GM15510 (cell line): ENCODE data around the gene NAA40.

ENCODE experiments used
- POLR2A ChIP-seq: IDR thresholded peaks from 3 replicates; pipeline ENCODE4 v1.6.1; 2011; ENCODE audit warnings: borderline replicate concordance; ENCODE audit not compliant: insufficient read length; ENCODE audit errors: extremely low read depth

Gene NAA40

DNA sequence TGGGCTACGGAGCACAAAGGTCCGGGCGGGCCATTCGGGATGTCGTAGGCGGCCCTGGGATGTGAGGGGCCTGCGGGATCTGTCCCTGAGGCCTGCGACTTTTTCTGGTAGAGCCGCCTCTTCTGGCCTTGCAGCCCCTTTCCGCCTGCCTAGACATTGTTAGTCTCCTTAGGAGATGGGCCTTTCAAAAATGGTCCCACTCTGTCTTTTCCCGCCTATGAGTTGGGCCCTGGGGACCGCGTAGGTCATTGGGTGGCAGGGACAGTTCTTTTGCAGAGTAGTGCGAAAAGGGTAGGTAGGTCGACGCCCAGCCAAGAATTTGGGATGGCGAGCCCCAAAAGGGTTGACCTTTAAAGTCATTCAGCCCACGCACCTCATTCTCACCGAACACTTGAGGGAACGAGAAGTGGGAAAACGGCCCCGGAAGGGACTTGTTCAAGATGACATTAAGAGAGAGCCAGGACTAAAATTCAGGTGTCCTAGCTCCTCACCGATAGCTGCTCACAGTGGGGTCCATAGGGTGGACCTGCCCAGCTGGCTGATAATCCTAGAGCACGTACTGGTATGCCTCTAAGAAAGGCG, 48.2 kb downstream of the NAA40 start:
- TF ChIP-seq POLR2A: no peak

DNA sequence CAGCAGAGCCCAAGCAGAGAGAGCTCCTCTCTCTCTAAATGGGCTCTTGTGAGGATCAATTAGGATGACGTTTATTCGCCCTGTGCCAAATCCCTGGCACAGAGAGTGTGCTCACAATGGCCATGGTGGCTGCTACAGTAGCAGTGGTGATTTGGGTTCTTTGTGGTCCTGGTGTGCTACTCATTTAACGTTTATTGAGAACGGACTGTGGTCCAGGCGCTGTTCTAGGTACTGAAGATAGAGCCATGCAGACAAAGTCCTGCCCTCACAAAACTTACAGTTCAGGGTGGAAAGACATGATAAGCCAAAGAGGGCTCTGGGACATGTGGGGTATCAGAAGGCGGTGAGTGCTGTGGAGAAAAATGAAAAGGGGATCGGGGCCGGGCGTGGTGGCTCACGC, 52.8 kb downstream of the NAA40 start:
- TF ChIP-seq POLR2A: no peak

DNA sequence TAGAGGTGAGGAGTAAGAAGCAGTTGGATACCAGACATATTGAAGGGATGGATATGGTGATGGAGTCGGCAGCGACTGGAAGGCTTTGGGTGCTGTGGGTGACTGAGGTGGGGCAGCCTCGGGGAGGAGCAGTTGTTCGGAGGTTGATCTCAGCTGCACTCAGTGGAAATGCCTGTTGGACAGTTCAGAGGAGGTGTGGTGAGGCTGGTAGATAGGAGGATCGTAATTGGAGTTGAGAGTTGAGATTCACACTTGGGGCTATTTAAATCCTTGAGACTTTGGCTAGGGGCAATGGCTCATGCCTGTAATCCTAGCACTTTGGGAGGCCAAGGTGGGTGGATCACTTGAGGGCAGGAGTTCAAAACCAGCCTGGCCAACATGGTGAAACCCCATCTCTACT, 54.3 kb downstream of the NAA40 start:
- TF ChIP-seq POLR2A: no peak

DNA sequence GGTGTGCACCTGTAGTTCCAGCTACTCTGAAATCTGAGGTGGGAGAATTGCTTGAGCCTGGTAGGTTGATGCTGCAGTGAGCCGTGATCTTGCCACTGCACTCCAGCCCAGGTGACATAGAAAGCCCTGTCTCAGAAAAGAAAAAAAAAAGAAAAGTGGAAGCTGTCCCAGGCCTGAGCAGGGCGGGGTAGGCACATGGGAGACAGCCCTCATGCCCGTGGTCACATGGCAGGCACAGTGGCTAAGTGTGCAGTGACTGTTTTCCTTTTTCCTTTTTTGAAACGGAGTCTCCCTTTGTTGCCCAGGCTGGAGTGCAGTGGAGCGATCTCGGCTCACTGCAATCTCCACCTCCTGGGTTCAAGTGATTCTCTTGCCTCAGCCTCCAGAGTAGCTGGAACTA, 55.2 kb downstream of the NAA40 start:
- TF ChIP-seq POLR2A: no peak

DNA sequence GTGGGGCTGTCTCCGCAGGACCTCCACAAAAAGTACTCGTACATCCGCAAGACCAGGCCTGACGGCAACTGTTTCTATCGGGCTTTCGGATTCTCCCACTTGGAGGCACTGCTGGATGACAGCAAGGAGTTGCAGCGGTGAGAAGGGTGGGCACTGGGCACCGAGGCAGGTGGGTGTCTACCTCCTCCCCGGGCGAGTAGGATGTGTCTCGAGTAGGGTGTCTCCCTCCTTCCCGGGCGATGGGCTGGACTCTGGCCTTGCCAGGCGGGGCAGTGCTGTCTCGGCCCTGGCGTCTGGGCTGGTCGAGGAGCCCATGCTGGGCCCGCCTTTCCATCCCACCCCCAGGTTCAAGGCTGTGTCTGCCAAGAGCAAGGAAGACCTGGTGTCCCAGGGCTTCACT, 57.7 kb downstream of the NAA40 start:
- TF ChIP-seq POLR2A: no peak

DNA sequence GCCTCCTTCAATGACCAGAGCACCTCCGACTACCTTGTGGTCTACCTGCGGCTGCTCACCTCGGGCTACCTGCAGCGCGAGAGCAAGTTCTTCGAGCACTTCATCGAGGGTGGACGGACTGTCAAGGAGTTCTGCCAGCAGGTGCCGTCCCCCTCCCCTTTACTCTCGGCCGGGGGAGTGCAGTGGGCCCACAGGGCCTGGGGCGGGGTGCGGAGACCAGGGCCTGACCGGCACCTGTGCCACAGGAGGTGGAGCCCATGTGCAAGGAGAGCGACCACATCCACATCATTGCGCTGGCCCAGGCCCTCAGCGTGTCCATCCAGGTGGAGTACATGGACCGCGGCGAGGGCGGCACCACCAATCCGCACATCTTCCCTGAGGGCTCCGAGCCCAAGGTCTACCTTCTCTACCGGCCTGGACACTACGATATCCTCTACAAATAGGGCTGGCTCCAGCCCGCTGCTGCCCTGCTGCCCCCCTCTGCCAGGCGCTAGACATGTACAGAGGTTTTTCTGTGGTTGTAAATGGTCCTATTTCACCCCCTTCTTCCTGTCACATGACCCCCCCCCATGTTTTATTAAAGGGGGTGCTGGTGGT, 58.4 kb downstream of the NAA40 start:
- no peak for TF ChIP-seq POLR2A

DNA sequence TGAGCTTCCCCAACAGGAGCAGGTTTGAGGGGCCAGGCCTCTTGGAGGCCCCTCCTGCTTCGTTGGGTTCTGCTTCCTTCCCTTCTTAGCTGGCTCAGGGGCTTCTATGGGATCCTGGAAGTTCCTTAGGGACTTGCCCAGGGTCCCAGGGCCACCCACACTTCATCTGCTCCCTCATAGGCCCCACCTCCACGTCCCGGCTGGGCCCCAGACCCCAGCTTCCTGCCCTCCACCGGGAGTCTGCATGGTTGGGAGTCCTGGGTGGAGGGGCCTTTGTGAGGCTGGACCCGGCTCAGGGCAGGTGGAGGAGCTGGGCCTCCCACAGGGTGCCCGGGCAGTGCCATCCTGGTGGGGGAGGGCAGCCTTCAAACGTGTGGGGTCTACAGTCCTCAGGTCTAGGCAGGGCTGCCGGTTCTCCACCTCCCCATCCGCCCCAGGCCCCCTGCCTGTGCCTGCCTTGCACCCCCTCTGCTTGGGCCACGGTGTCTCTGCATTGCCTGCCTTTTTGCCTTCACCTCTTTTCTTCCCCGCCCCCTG, 59.1 kb downstream of the NAA40 start:
- TF ChIP-seq POLR2A: no peak

DNA sequence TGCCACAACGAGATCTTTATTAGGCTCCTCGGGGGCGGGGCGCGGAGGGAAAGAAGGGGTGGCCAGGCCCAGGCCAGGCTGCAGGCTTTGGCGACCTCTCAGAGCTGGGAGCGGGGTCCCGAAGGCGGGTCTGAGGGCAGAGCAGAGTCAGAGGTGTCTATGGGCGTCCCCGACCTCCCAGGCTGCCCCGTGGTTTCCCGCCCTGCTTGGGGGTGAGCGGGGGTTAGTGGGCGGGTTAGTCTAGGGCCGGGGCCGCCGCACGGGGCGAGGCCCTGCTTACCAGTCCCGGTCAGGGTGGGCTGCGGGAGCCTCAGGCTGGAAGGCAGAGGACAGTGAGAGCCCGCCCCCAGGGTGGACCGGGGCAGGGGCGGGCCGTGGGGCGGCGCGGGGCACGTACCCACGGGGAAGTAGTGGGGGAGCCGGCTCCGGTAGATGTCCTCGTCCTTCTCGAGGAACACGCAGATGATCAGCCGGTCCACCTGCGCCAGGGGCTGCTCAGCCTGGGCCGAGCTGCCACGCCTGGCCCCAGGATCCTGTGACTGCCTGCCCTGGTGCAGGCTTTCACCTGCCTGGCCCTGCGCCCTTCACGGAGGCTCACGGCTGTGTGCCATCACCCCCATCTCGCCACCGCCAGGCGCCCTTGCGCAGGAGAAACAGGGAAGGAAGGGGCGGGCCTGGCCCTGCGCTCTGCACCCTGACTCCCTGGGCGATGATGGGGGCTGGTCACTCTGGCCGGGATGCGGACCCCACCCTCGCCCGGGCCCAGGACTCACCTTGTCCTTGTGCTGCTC, 60.0 kb downstream of the NAA40 start:
- no peak for TF ChIP-seq POLR2A

DNA sequence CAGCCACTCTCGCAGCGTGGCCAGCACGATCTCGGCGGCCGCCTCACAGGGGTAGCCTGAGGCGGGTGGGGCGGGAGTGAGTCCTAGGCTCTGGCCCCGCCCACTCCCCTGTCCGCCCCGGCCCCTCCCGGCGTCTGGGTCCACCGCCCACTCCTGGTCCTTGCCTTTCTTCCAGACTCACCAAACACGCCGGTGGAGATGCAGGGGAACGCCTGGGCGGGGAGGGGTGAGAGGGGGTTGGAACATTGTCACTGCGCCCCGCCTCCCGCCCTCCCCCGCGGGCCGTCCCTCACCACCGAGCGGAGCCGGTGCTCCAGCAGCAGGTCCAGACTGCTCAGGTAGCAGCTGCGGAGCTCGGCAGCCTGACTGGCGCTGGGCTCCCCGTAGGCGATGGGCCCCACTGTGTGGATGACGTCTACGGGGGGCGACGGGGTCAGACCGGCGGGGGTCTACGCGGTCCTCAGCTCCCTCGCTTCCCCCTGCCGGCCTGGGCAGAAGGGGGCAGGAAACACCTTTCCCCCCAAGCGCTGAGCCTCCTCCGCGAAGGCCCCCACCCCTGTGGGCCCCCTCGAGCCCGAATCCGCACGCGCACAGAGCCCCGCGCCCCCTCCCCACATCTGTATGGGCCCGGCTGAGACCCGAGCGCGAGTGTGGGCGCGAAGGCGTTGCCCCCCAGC, 60.7 kb downstream of the NAA40 start:
- TF ChIP-seq POLR2A: no peak

DNA sequence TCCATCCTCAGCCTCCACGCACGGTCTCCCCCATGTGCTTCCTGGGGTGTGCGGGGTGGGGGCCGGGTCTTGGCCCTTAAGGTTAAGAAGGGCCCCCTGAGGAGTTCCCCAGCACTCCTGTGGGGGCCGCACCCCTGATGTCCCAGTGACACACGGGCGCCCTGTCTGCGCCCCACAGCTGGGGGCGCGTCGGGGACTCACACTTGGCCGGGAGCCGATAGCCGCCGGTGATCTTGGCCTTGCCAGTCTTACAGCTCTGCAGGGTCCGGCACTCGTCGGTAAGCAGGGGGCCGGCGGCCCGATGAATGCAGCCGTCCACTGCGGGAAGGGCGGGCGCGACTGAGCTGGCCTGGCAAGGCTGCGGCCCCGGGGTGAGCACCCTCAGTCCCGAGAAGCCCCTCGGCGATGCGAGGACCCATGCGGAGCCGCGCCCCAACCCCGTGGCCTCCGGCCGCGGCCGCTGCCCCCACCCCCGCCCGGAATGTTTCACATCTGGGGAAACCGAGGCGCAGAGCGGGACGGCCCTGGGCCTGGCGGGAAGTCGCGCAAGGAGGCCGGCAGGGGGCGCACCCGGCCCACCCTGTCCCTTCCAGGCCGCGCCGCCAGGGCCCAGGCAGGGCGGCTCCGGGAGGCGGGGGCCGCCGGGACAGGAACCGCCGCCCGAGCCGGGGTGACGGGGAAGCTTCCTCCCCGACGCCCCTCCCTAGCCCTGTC, 61.4 kb downstream of the NAA40 start:
- TF ChIP-seq POLR2A: no peak

DNA sequence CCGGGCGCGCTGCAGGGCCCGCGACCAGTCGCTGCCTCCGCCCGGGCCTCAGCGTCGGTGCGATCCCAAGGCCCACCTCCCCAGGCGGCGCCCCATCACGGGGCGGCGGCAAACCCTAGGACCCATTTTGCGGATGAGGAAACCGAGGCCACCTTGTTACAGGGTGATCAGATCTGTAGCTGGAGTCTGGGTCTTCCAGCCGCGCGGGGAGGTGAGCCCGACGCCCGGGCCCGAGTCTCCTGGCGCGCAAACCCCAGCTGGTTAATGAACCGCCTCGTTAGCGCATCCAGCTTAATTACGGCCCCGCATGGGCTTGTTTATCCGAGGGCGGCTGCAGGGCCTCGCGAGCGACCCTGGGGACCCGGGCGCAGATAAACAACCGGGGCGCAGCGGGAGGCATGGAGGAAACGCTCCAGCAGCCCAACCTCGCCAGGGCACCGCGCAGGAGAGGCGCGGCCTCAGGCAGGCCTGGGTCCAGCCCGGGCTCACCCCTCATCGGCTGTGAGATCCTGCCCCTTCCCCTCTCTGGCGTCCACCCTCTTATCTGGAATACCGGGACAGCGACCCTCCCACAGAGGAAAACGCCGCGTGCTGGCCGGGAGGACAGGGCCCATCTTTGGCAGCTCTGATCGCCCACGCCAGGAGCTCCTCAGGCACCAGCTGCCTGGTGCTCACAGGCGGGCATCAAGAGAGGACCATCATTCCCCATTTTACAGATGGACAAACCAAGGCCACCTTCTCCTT, 62.1 kb downstream of the NAA40 start:
- TF ChIP-seq POLR2A: no peak

DNA sequence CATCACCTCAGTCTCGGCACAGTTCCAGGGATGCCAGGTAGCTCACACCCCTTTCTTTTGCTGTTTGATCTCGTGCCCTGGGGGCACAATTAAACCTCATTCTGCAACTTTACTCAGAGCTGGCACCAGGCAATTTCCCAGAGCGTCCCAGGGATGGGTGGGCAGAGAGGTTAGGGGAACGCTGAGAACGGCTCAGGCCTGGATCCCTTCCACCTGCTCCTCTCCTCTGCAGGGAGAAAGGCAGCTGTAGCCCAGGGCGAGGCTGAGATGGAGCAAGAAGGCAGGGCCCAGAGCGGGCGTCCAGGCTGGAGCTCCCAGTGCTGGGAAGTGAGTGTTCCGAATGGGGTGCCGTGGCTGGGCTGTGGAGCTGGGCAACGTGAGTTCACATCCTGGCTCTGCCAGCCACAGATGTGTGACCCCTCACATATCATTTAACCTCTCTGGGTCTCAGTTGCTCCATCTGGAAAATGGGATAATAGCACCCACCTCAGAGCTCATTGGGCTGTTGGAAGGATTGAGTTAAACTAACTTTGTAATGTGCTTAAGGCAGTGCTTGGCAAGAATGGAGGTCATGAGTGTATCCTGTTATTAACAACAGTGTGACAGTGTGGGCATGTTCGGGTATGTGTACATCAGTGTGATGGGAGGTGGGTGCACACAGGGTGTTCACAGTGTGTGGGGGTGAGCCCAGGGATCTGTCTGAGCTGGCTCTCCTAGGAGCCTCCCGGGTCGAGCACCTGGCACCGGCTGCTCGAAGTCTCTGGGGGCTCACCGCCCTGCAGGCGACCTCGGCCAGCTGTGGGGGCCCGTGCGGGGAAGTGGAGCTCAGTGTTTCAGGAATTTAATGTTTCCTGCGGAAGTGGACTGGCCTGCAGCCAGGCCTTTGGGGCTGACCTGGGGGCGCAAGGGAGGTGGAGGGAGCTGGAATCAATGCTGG, 63.0 kb downstream of the NAA40 start:
- no peak for TF ChIP-seq POLR2A
